ENCODE data around the gene BCL7B.
A peak's percentile ranks its signal among the peaks of the same experiment; 100 is the strongest.

BCL7B gene

DNA sequence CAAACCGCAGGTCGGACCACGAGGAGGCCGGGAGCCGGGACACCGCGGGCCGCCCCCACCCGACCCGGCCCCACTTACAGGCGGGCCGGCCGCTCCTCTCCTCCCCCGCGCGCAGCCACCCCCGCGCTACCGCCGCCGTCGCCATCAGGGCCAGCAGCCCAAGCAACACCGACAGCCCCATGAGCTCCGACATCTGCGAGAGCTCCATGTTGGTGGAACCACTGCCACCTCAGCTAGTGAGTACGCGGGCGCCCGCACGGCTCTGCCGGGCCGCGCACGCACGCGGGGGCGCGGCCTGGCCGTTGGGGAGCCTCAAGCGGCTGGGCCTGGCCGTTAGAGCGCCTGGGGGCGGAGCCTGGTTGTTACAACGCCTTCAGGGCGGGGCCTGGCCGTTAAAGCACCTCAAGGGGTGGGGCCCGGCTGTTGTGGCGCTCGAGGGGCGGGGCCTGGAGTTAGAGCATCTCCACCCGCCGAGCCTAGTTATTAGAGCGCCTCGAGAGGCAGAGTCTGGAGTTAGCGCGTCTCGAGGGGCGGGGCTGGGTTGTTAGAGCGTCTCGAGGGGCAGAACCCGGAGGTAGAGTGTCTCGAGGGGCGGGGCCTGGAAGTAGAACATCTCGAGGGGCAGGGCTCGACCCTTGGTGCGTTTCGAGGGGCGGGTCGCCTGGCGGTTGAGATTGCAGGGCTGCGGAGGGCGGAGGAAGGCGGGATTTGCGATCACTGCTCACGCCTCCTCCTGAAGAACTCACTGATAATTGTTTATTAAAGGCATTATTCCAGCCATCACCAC, 21.0 kb upstream of the BCL7B start, which contains the start of gene TBL2:
Gene TBL2 (minus strand): TSS at position 238 of the 787 bp plus-strand sequence. CDS start 30 bp downstream, at position 208.
- H3K4me3 ChIP-seq (ENCODE audit: low read depth, low read length) = peak within 1 kb of the TSS; percentile 76

DNA sequence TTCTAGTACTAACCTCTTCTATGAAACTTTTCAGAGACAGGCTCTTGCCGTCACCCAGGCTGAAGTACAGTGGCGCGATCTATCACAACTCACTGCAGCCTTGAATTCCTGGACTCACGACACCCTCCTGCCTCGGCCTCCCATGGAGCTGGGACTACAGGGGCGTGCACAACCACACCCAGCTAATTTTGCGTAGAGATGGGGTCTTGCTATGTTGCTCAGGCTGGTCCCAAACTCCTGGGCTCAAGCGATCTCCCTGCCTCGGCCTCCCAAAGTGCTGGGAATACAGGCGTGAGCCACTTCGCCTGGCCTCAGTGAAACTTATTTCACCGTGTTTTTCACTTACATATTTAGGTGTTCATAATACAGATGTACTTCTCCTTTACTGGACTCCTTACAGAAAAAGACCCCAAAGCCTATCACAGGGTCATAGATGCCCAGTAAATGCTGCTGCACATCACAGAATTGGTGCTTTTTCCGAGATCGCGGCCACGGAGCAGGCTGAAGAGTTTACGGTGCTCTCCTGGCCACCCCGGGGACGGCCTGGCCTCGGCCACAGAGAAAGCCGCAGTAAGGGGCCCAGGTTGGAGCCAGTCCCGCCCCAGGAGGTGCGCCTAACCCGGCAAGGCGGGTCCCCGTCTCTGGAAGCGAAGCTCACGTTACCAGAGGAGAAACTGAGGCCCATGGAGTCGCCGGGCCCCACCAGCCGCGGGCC, 20.3 kb upstream of the BCL7B start:
- H3K4me3 ChIP-seq (ENCODE audit: low read depth, low read length) = peak overlapping the region; percentile 76
- TF ChIP-seq, protein P1, sequence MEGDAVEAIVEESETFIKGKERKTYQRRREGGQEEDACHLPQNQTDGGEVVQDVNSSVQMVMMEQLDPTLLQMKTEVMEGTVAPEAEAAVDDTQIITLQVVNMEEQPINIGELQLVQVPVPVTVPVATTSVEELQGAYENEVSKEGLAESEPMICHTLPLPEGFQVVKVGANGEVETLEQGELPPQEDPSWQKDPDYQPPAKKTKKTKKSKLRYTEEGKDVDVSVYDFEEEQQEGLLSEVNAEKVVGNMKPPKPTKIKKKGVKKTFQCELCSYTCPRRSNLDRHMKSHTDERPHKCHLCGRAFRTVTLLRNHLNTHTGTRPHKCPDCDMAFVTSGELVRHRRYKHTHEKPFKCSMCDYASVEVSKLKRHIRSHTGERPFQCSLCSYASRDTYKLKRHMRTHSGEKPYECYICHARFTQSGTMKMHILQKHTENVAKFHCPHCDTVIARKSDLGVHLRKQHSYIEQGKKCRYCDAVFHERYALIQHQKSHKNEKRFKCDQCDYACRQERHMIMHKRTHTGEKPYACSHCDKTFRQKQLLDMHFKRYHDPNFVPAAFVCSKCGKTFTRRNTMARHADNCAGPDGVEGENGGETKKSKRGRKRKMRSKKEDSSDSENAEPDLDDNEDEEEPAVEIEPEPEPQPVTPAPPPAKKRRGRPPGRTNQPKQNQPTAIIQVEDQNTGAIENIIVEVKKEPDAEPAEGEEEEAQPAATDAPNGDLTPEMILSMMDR (IDR thresholded peaks at IDR 0.05; ENCODE audit: low read depth, low read length) = no peak

More for the DNA sequence above, 21.0 kb upstream of the BCL7B start, which contains the start of gene TBL2:
- TF ChIP-seq, protein P1 (IDR thresholded peaks at IDR 0.05; ENCODE audit: low read depth, low read length) = no peak

DNA sequence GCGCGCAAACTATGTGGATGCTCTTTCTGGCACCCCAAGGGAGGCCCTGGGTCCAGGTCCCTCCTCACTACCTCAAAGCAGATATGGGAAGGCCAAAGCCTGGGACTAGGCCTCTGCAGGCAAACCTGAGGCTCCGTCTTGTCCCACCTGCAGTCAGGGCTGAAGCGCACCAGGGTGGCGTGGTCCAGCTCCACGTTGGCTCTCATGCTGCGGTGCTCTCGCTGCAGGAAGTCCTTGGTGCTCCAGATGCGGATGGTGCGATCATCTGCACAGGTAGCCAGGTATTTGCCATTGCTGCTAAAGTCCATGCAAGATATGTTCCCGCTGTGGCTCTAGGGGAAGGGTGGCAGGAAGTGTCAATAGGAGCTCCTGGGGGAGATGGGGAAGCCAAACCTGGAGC, 16.3 kb upstream of the BCL7B start:
- H3K4me3 ChIP-seq (ENCODE audit: low read depth, low read length) = no peak overlapping the region
- TF ChIP-seq, protein P1 (IDR thresholded peaks at IDR 0.05; ENCODE audit: low read depth, low read length) = no peak

DNA sequence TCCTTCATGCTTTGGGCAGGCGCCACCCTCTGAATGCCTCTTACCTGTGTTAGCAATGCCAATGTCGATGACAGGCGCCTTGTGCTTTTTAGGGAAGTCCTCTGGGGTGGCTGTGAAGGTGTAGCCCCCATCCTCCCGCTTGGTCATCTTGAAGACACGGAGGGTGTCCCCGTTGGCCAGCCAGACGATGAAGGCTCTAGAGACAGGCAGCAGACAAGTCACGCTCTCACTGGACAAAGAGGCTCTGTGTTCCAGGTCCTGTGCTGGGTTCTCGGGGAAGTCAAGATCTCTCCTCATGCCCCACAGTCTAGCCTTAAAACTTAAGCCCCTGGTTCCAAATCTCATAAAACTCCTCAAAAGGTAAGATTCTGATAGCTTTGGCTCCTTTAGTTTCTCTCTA, 15.8 kb upstream of the BCL7B start:
- TF ChIP-seq, protein P1 (IDR thresholded peaks at IDR 0.05; ENCODE audit: low read depth, low read length) = no peak
- H3K4me3 ChIP-seq (ENCODE audit: low read depth, low read length) = no peak overlapping the region

DNA sequence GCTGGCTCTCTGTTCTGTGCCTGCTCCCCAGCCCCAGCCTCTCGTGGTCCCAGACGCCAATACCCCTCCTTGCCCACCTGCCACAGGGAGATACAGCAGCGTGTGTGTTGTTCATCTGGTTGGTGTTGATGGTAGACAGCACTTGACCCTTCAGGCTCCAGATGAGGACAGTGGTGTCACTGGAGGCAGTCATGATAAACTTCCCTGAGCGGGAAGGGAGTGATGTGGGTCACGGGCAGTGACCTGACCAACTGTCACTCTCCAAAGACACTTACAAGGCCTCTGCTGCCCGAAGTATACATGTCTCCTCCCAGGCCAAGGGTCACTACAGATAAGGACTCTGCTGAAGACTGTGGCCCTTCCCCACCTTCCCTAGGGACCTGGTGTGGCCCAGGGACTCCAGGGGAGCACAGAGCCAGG, 15.3 kb upstream of the BCL7B start:
- TF ChIP-seq, protein P1 (IDR thresholded peaks at IDR 0.05; ENCODE audit: low read depth, low read length) = no peak
- H3K4me3 ChIP-seq (ENCODE audit: low read depth, low read length) = no peak overlapping the region

DNA sequence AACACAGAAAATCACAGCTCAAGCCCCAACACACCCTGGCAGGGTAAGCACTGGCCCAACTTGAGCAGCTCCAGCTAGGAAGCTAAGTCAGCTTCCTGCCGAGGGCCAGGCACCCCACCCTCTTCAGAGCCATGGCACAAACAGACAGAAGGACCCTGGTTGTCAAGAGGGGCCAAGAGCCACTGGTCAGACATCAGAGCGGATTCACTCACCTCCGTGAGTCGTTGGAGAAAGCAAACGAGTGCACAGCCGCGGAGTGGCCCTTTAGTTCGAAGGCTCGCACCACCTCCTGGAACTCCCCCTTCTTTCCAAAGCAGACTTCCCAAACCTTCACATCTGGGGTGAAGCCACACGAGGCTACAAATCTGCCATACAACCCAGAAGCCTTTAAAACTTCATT, 13.5 kb upstream of the BCL7B start:
- TF ChIP-seq, protein P1 (IDR thresholded peaks at IDR 0.05; ENCODE audit: low read depth, low read length) = no peak

DNA sequence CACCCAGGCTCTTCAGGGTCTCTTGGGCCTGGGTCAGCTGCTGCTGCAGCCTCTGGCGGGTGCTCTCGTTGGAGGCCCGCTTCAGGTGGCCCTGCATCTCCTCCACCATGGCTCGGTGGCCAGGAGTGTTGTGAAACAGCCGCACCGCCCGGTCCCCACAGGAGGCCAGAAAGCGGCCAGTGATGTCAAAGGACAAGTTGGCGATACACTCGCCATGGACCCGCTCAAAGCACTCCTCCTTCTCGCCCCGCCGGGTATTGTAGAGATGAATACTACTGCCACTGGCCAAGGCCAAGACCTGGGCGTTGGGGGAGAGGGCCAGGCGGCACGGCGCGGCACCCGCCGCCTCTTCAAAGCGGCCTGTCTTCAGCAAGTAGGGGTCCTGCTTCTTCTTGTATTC, 13.0 kb upstream of the BCL7B start:
- TF ChIP-seq, protein P1 (IDR thresholded peaks at IDR 0.05; ENCODE audit: low read depth, low read length) = no peak
- no peak overlapping the region for H3K4me3 ChIP-seq (ENCODE audit: low read depth, low read length)

More for the DNA sequence above, 13.5 kb upstream of the BCL7B start:
- H3K4me3 ChIP-seq (ENCODE audit: low read depth, low read length) = no peak overlapping the region
